HEK293 (cell line): ENCODE data around the gene PSMD3.

ENCODE experiments used
- CTCF ChIP-seq: fragments of 450-650 bp; formaldehyde crosslinking; IDR thresholded peaks from 2 replicates; pipeline ENCODE4 v1.5.1; 2016; ENCODE audit warnings: missing biosample characterization, missing genetic modification characterization
- ZNF223 ChIP-seq: fragments of 450-650 bp; formaldehyde crosslinking; IDR thresholded peaks from 2 replicates; pipeline ENCODE4 v1.5.1; 2016; ENCODE audit warnings: missing biosample characterization, missing genetic modification characterization
- TF ChIP-seq, protein P1 (sequence below): fragments of 450-650 bp; formaldehyde crosslinking; IDR thresholded peaks from 2 replicates; pipeline ENCODE4 v1.5.1; 2016; ENCODE audit warnings: missing biosample characterization, missing genetic modification characterization

GRCh38 chr17:40005520-40005919, 24.9 kb downstream of the PSMD3 start:
- TF ChIP-seq, protein P1, sequence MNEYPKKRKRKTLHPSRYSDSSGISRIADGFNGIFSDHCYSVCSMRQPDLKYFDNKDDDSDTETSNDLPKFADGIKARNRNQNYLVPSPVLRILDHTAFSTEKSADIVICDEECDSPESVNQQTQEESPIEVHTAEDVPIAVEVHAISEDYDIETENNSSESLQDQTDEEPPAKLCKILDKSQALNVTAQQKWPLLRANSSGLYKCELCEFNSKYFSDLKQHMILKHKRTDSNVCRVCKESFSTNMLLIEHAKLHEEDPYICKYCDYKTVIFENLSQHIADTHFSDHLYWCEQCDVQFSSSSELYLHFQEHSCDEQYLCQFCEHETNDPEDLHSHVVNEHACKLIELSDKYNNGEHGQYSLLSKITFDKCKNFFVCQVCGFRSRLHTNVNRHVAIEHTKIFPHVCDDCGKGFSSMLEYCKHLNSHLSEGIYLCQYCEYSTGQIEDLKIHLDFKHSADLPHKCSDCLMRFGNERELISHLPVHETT (tag by site-specific recombination), result no peak
- no peak for TF ChIP-seq CTCF (tag by site-specific recombination)
- TF ChIP-seq ZNF223, result no peak
